MG63 (cell line): ENCODE results near the gene ANTXR2. TPM values are rescaled to one million over a fixed set of nuclear protein-coding genes. Genes with fewer than 3 reads are reported as not detected.

Source experiments
- DNase-seq: peaks from one replicate; pipeline ENCODE4 v3.0.0-alpha.2; 2020
- H3K27me3 ChIP-seq: fragments of 250-450 bp; sonication (Bioruptor Pico); 2 replicates; pipeline ENCODE4 v1.5.1; 2020; ENCODE audit warnings: mild to moderate bottlenecking, moderate library complexity
- H3K36me3 ChIP-seq: fragments of 250-450 bp; sonication (Bioruptor Pico); 2 replicates; pipeline ENCODE4 v1.5.1; 2020; ENCODE audit warnings: mild to moderate bottlenecking, moderate library complexity
- H3K4me3 ChIP-seq: fragments of 250-450 bp; sonication (Bioruptor Pico); 2 replicates; pipeline ENCODE4 v1.5.1; 2020; ENCODE audit warnings: mild to moderate bottlenecking, moderate library complexity
- H3K9me3 ChIP-seq: fragments of 250-450 bp; sonication (Bioruptor Pico); 2 replicates; pipeline ENCODE4 v1.5.1; 2020; ENCODE audit warnings: mild to moderate bottlenecking, moderate library complexity
- total RNA-seq: library from RNA; depleted of rRNA; stranded (reverse); fragments of >200 nt; shearing (Covaris generic); gene quantifications from 2 replicates; pipeline ENCODE4 v1.2.3, GENCODE V29; 2014; ENCODE audit warnings: low replicate concordance

ANTXR2 gene
- total RNA-seq, 1 experiment from 2014 or later, result 5.6 TPM

- H3K4me3 ChIP-seq, result no peak overlapping the region
- H3K9me3 ChIP-seq, result no peaks in the 10 kb centered on the region
- no peak for DNase-seq
- no peaks in the 10 kb centered on the region for H3K27me3 ChIP-seq
- peaks cover 2% of the 10 kb centered on the region for H3K36me3 ChIP-seq
These were observed 19.7 kb downstream of the ANTXR2 start for GRCh38 chr4:80053140-80053910.

- Histone ChIP-seq H3K27me3 (no peaks in the 10 kb centered on the region), H3K4me3 (no peak overlapping the region), H3K36me3 (peaks cover 2% of the 10 kb centered on the region; the same call in 1 of the 2 replicates), H3K9me3 (no peaks in the 10 kb centered on the region)
- DNase-seq, result no peak
These were observed 23.1 kb downstream of the ANTXR2 start for GRCh38 chr4:80049813-80050534.

GRCh38 chr4:80049402-80049801 is 23.6 kb downstream of the ANTXR2 start:
- peaks cover 2% of the 10 kb centered on the region; the same call in 1 of the 2 replicates for H3K36me3 ChIP-seq
- H3K4me3 ChIP-seq, result no peak overlapping the region
- no peaks in the 10 kb centered on the region for H3K27me3 ChIP-seq
- no peaks in the 10 kb centered on the region for H3K9me3 ChIP-seq
- no peak for DNase-seq

DNA sequence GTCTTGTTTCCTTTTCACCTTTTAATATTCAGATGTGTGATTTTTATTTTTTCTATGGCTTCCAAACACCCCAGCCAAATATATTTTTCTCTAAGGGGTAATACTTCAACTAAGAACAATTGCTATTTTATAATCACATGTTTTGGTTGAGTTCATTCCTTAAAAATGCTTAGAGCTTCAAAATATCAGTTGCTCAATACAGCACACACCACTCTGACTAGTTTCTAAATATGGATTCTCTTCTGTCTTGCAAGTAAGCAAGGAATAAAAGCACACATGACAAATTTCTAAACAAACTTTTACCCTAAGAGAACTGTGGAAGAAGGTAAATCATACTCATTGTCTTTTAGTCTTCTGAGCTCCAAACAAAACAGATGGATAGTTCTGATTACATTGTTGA is 27.2 kb downstream of the ANTXR2 start:
- no peaks in the 10 kb centered on the region for H3K27me3 ChIP-seq
- H3K36me3 ChIP-seq, result no peaks in the 10 kb centered on the region
- H3K4me3 ChIP-seq, result no peak overlapping the region
- no peaks in the 10 kb centered on the region for H3K9me3 ChIP-seq
- DNase-seq, result no peak

DNA sequence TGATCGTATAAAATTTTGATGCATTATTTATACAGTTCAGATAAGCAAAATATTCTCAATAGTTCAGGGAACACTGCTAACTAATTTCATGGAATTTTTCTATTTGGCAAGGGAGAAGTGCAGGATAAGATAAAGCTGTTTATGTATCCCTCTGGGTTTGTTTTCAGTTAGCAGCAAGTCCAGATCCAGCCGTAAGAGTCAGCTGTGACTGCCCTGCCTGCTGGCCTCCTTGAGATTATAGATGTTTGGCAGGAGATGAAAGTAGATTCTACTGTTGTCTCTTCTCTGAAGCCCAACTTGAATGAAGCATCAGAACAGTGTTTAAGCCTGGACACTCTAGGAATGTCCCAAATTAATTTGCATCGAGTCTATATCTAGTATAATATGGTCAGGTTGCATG is 29.5 kb downstream of the ANTXR2 start:
- no peak for DNase-seq
- Histone ChIP-seq H3K36me3 (no peaks in the 10 kb centered on the region), H3K4me3 (no peak overlapping the region), H3K9me3 (no peaks in the 10 kb centered on the region), H3K27me3 (no peaks in the 10 kb centered on the region)

DNA sequence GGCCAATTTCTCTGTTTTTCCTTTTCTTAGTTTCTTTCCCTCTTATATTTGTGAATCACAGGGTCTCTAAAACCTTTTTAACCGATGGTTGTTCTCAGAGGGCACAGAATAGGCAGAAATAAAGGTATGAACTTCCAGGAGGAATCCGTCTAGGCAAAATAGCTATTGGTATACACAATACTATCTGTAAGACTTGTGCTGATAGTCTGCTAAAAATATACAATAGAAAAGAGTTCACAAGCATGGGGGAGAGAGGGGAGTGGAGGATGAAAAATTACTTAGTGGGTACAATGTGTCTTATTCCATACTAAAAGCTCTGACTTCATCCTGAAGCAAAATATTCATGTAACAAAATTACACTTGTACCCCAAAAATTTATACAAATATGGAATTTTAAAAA is 30.2 kb downstream of the ANTXR2 start:
- Histone ChIP-seq H3K27me3 (no peaks in the 10 kb centered on the region), H3K9me3 (no peaks in the 10 kb centered on the region), H3K36me3 (no peaks in the 10 kb centered on the region), H3K4me3 (no peak overlapping the region)
- DNase-seq, result no peak

DNA sequence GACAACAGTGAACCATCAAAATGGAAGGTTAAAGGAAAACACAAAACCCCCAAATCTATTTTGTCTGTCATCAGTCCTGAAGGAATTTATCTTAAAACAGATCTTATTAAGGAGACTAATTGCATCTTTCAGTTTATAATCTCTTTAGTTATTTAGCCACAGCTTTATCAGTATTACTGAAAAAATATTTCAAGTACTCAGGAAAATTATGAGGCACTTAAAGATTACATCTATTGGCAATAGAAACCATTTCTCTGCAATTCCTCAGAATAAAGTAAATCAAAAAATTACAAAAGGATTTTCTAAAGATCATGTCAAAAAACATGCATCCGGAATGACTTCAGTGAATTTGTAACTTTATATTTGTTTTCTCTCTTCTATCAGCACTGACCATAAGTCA is 35.2 kb downstream of the ANTXR2 start:
- Histone ChIP-seq H3K27me3 (no peaks in the 10 kb centered on the region), H3K36me3 (no peaks in the 10 kb centered on the region), H3K9me3 (no peaks in the 10 kb centered on the region), H3K4me3 (no peak overlapping the region)
- DNase-seq, result no peak

- Histone ChIP-seq H3K27me3 (no peaks in the 10 kb centered on the region), H3K9me3 (no peaks in the 10 kb centered on the region), H3K36me3 (no peaks in the 10 kb centered on the region), H3K4me3 (no peak overlapping the region)
- DNase-seq, result no peak
These were observed 35.9 kb downstream of the ANTXR2 start for GRCh38 chr4:80036949-80037685.

DNA sequence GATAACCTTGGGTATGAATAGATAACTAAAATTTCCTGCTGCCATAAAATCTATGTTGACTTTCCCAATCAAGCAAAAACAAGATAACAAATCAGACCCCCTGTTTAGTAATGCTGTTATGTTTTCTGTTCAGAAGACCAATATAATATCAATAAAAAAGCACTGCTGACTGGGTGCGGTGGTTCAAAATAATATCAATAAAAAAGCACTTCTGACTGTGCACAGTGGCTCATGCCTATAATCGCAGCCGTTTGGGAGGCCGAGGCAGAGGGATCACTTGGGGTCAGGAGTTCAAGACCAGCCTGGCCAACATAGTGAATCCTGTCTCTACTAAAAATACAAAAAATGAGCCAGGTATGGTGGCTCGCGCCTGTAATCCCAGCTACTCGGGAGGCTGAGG is 36.7 kb downstream of the ANTXR2 start:
- Histone ChIP-seq H3K36me3 (no peaks in the 10 kb centered on the region; the same call in 1 of the 2 replicates), H3K4me3 (no peak overlapping the region), H3K27me3 (no peaks in the 10 kb centered on the region), H3K9me3 (no peaks in the 10 kb centered on the region)
- no peak for DNase-seq

DNA sequence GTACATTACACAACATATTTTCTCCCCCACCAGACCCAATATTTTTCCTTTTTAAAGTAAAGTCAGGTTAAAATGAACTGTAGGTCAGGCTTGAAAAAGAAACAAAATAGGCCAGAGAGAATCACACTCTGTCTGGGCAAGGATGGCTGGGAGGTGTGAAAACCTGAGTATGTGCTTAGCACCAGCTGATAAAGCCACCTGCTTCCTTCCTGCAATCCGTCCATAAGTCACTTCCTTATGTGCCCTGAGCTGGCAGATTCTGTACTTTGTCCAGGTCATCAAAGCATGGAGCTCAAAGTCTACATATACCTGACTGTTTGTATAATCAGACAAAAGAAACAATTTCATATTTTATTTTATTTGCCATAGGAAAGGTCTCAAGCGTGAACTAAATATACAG is 37.7 kb downstream of the ANTXR2 start:
- Histone ChIP-seq H3K4me3 (no peak overlapping the region), H3K9me3 (no peaks in the 10 kb centered on the region), H3K27me3 (no peaks in the 10 kb centered on the region), H3K36me3 (no peaks in the 10 kb centered on the region; the same call in 1 of the 2 replicates)
- no peak for DNase-seq

DNA sequence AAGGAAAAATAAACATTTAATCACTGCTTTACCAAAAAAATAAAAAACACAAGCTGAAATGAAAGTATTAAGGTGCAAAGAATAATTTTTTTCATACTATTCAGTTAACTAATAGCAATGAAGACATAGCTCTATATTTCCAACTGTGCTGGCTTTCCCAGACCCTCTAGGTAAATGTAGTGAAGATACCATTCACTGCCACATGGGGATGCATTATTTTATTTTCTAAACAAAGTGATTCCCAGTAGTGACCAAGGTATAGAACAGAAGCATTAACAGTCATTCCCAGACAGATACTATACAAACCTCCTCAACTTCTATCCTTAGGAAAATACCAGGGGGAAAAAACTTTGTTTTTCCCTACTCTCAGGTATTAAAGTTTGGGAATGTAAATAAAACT is 39.4 kb downstream of the ANTXR2 start:
- DNase-seq, result no peak
- H3K27me3 ChIP-seq, result no peaks in the 10 kb centered on the region
- no peaks in the 10 kb centered on the region; the same call in 1 of the 2 replicates for H3K36me3 ChIP-seq
- H3K4me3 ChIP-seq, result no peak overlapping the region
- no peaks in the 10 kb centered on the region for H3K9me3 ChIP-seq

- Histone ChIP-seq H3K27me3 (no peaks in the 10 kb centered on the region), H3K4me3 (no peak overlapping the region), H3K36me3 (no peaks in the 10 kb centered on the region; the same call in 1 of the 2 replicates), H3K9me3 (no peaks in the 10 kb centered on the region)
- DNase-seq, result no peak
These were observed 43.7 kb downstream of the ANTXR2 start for GRCh38 chr4:80029364-80029763.

DNA sequence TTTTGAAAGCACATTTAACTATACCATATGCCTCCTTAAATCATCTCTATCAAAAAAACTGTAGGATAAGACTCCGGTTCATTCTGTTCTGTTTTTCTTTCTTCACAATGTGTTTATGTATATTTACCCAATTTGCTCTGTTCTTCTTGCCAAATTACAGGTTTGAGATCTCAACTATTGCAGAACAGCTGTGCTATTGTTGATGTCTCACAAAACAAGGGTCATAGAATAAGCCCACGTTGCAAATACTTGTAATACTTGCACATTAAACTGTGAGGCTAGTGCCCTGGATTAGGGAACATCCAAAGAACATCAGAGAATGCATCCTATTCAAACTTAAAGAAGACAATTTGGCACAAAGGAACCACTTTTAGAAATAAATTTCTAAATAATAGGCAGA is 45.4 kb downstream of the ANTXR2 start:
- no peaks in the 10 kb centered on the region for H3K27me3 ChIP-seq
- no peaks in the 10 kb centered on the region for H3K9me3 ChIP-seq
- no peak for DNase-seq
- no peak overlapping the region for H3K4me3 ChIP-seq
- H3K36me3 ChIP-seq, result no peaks in the 10 kb centered on the region; the same call in 1 of the 2 replicates

- no peak overlapping the region for H3K4me3 ChIP-seq
- H3K27me3 ChIP-seq, result no peaks in the 10 kb centered on the region
- no peak for DNase-seq
- H3K36me3 ChIP-seq, result no peaks in the 10 kb centered on the region
- no peaks in the 10 kb centered on the region for H3K9me3 ChIP-seq
These were observed 46.9 kb downstream of the ANTXR2 start for GRCh38 chr4:80026100-80026499.

GRCh38 chr4:80024335-80024734 is 48.7 kb downstream of the ANTXR2 start:
- Histone ChIP-seq H3K9me3 (no peaks in the 10 kb centered on the region), H3K36me3 (no peaks in the 10 kb centered on the region), H3K27me3 (no peaks in the 10 kb centered on the region), H3K4me3 (no peak overlapping the region)
- DNase-seq, result no peak

DNA sequence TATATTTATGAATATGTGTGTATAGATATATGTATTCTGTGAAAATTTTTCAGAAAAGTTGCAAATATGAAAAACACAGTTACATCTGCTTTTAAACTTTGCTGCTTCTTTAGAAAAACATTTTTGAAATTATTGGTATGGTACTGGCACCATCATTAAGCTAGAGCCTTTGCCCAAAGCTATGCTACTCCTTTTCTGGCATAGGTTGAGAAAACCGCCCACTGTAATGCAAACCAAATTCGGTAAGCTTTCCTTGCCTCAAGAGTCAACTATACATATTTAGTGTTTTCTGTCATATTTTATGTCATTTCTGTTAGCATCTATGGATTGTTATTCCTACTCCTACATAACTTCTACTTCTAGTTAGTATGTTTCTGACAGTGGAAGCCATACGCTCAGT is 50.7 kb downstream of the ANTXR2 start:
- no peak for DNase-seq
- Histone ChIP-seq H3K27me3 (no peaks in the 10 kb centered on the region), H3K9me3 (no peaks in the 10 kb centered on the region), H3K4me3 (no peak overlapping the region), H3K36me3 (no peaks in the 10 kb centered on the region)

- no peak overlapping the region for H3K4me3 ChIP-seq
These were observed 55.7 kb downstream of the ANTXR2 start for GRCh38 chr4:80017125-80017854.

More at GRCh38 chr4:80017125-80017854, 55.7 kb downstream of the ANTXR2 start:
- no peaks in the 10 kb centered on the region for H3K36me3 ChIP-seq
- no peaks in the 10 kb centered on the region for H3K27me3 ChIP-seq
- H3K9me3 ChIP-seq, result no peaks in the 10 kb centered on the region
- no peak for DNase-seq
